Neural cell (in vitro differentiated cells): ENCODE data around the gene DTNBP1. TPM values are rescaled to one million over a fixed set of nuclear protein-coding genes. Genes with fewer than 3 reads are reported as not detected.

Source experiments
- H2AFZ ChIP-seq: fragments of 200-600, 300-800 bp; sonication (generic), shearing (Covaris generic); 2 replicates; pipeline ENCODE4 v1.6.0; 2014; ENCODE audit warnings: low read depth, mild to moderate bottlenecking, antibody characterized with exemption, low read length, moderate library complexity
- H3F3A ChIP-seq: fragments of 200-600 bp; shearing (Covaris generic); 2 replicates; pipeline ENCODE4 v1.6.1; 2016; ENCODE audit warnings: mild to moderate bottlenecking, moderate library complexity, mixed read lengths, antibody characterized with exemption, low read length; ENCODE audit not compliant: insufficient read depth, poor library complexity, severe bottlenecking
- H3K27ac ChIP-seq: fragments of 200-600, 300-800 bp; sonication (generic), shearing (Covaris generic); 2 replicates; pipeline ENCODE4 v1.5.1; 2014; ENCODE audit warnings: mild to moderate bottlenecking, low read length, moderate library complexity
- H3K27me3 ChIP-seq: fragments of 300-800, 200-600 bp; sonication (generic), shearing (Covaris generic); 2 replicates; pipeline ENCODE4 v1.6.0; 2014; ENCODE audit warnings: mild to moderate bottlenecking, low read depth, low read length, moderate library complexity; ENCODE audit not compliant: insufficient read depth
- H3K36me3 ChIP-seq: fragments of 300-800, 200-600 bp; sonication (generic), shearing (Covaris generic); 2 replicates; pipeline ENCODE4 v1.5.1; 2014; ENCODE audit warnings: mild to moderate bottlenecking, antibody characterized with exemption, low read length, moderate library complexity; ENCODE audit not compliant: insufficient read depth
- H3K4me2 ChIP-seq: fragments of 300-800, 200-600 bp; sonication (generic), shearing (Covaris generic); 2 replicates; pipeline ENCODE4 v1.6.0; 2014; ENCODE audit warnings: mild to moderate bottlenecking, low read length
- H3K4me3 ChIP-seq: fragments of 300-800, 200-600 bp; sonication (generic), shearing (Covaris generic); 2 replicates; pipeline ENCODE4 v1.5.1; 2014; ENCODE audit warnings: mild to moderate bottlenecking, low read length, moderate library complexity
- H3K79me2 ChIP-seq: fragments of 200-600 bp; shearing (Covaris generic); replicated peaks from 2 replicates; pipeline ENCODE4 v1.6.0; 2014; ENCODE audit warnings: mild to moderate bottlenecking, low read length, moderate library complexity; ENCODE audit not compliant: insufficient read depth
- H3K9ac ChIP-seq: fragments of 300-800, 200-600 bp; sonication (generic), shearing (Covaris generic); 2 replicates; pipeline ENCODE4 v1.6.1; 2016; ENCODE audit warnings: mild to moderate bottlenecking, low read length, mixed read lengths
- H3K9me2 ChIP-seq: fragments of 200-600 bp; shearing (Covaris generic); 2 replicates; pipeline ENCODE4 v1.6.1; 2016; ENCODE audit warnings: mild to moderate bottlenecking, low read length, mixed read lengths; ENCODE audit not compliant: insufficient read depth
- H3K9me3 ChIP-seq: fragments of 200-600, 300-800 bp; sonication (generic), shearing (Covaris generic); 2 replicates; pipeline ENCODE4 v1.6.1; 2016; ENCODE audit warnings: mild to moderate bottlenecking, mixed run types, low read length, moderate library complexity, mixed read lengths
- H4K20me1 ChIP-seq: fragments of 200-600 bp; shearing (Covaris generic); 2 replicates; pipeline ENCODE4 v1.6.1; 2016; ENCODE audit warnings: mild to moderate bottlenecking, mixed run types; ENCODE audit not compliant: insufficient read depth
- CTCF ChIP-seq: fragments of 450-650 bp; IDR thresholded peaks from 2 replicates; pipeline ENCODE4 v1.5.1; 2014; ENCODE audit warnings: antibody characterized with exemption, mild to moderate bottlenecking, moderate library complexity; ENCODE audit not compliant: poor library complexity, severe bottlenecking
- EP300 ChIP-seq: fragments of 450-650 bp; conservative IDR thresholded peaks from 2 replicates; pipeline ENCODE4 v1.6.1; 2014; ENCODE audit warnings: antibody characterized with exemption, mild to moderate bottlenecking, moderate library complexity; ENCODE audit not compliant: poor library complexity, severe bottlenecking
- EZH2 ChIP-seq: fragments of 200-600, 300-800 bp; shearing (Covaris generic), sonication (generic); IDR thresholded peaks from 2 replicates; pipeline ENCODE4 v1.6.1; 2014; ENCODE audit warnings: antibody characterized with exemption, low read length, borderline replicate concordance, mild to moderate bottlenecking; ENCODE audit not compliant: insufficient read depth, poor library complexity, severe bottlenecking
- MXI1 ChIP-seq: fragments of 450-650 bp; conservative IDR thresholded peaks from 2 replicates; pipeline ENCODE4 v1.6.1; 2014; ENCODE audit warnings: antibody characterized with exemption, mild to moderate bottlenecking; ENCODE audit not compliant: poor library complexity, severe bottlenecking
- POLR2AphosphoS5 ChIP-seq: IDR thresholded peaks from 2 replicates; pipeline ENCODE4 v1.6.1; 2012
- RAD21 ChIP-seq: fragments of 450-650 bp; conservative IDR thresholded peaks from 2 replicates; pipeline ENCODE4 v1.6.1; 2014; ENCODE audit warnings: antibody characterized with exemption, mild to moderate bottlenecking, moderate library complexity
- REST ChIP-seq: IDR thresholded peaks from 2 replicates; pipeline ENCODE4 v1.6.1; 2012; ENCODE audit warnings: borderline replicate concordance
- SMC3 ChIP-seq: fragments of 450-650 bp; conservative IDR thresholded peaks from 2 replicates; pipeline ENCODE4 v1.6.1; 2014; ENCODE audit warnings: antibody characterized with exemption, mild to moderate bottlenecking, moderate library complexity; ENCODE audit not compliant: poor library complexity
- TAF1 ChIP-seq: IDR thresholded peaks from 2 replicates; pipeline ENCODE4 v1.6.1; 2012; ENCODE audit warnings: low read depth
- polyA plus RNA-seq: library from polyadenylated mRNA; depleted of rRNA; stranded (reverse); fragments of >200 nt; gene quantifications from 2 replicates; pipeline ENCODE4 v1.2.3, GENCODE V29; 2014

Gene DTNBP1
- polyA plus RNA-seq, 1 donor from 2014 or later, result 22.6 TPM

DNA sequence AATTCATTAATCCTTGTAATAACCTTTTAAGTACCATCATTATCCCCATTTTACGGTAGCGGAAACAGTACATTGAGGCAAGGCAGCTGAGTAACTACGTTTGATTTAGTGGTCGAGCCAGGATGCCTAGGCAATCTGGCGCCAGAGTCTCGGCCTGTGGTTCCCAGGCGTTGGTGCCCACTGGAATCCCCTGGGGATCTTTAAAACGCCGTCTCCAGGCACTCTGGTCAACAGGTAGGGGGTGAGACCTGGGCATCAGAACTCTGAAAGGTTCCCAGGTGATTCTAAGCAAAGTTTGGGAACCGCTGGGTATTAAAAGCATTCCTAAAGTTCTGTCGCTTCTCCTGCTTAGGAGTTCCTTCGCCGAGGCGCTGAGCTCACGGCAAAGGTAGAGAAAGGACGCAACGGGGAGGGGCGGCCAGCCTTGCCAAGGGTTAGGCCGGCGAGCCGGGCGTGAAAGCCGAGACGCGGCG lies 939 bp downstream of the DTNBP1 start:
- Histone ChIP-seq H3K4me2 (peak overlapping the region; percentile 80), H3K9me2 (no peaks in the 10 kb centered on the region), H4K20me1 (no peaks in the 10 kb centered on the region), H3K36me3 (no peaks in the 10 kb centered on the region), H3K79me2 (no peaks in the 10 kb centered on the region), H3K4me3 (peak overlapping the region; percentile 97), H3K9ac (peak overlapping the region; percentile 68), H3K27ac (no peak overlapping the region), H3K27me3 (no peaks in the 10 kb centered on the region), H2AFZ (peak overlapping the region; percentile 80), H3K9me3 (no peaks in the 10 kb centered on the region), H3F3A (no peaks in the 10 kb centered on the region)
- no peak for TF ChIP-seq CTCF
- TF ChIP-seq SMC3, result no peak
- TF ChIP-seq REST, result no peak
- TF ChIP-seq POLR2AphosphoS5, result no peak
- no peak for TF ChIP-seq MXI1
- no peak for TF ChIP-seq EP300
- TF ChIP-seq RAD21, result no peak
- no peak for TF ChIP-seq TAF1

DNA sequence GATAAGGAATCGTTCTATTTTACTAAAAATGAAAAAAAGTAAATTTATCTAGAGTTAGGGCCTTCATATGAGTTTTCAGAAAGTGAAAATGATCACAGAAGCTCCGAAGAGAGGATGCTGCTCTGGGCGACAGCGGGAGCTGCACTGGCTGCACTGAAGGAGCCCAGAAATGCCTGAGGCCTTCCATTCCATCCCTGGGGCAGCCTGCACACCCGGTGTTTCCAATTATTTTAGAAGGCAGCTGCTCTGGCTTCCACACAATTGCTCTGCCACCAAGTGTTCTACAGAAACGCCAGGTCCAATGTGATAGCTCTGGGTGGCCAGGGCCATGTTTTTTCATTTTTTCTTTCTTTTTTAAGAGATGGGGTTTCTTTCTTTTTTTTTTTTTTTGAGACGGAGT lies 3.6 kb downstream of the DTNBP1 start:
- no peak for TF ChIP-seq MXI1
- no peak for TF ChIP-seq RAD21
- no peak for TF ChIP-seq REST
- no peak for TF ChIP-seq EZH2
- no peak for TF ChIP-seq EP300
- TF ChIP-seq TAF1, result no peak
- TF ChIP-seq CTCF, result no peak
- TF ChIP-seq POLR2AphosphoS5, result no peak
- TF ChIP-seq SMC3, result no peak
- Histone ChIP-seq H3K27ac (no peak overlapping the region), H3F3A (no peaks in the 10 kb centered on the region), H3K9me3 (no peaks in the 10 kb centered on the region), H3K9ac (no peak overlapping the region), H3K36me3 (no peaks in the 10 kb centered on the region), H3K9me2 (no peaks in the 10 kb centered on the region), H3K27me3 (no peaks in the 10 kb centered on the region), H3K79me2 (no peaks in the 10 kb centered on the region), H4K20me1 (no peaks in the 10 kb centered on the region), H3K4me2 (no peak overlapping the region), H2AFZ (no peak overlapping the region), H3K4me3 (no peak overlapping the region)
